HEK293 (cell line): ENCODE results near the gene DDX24.

Experiments used
- AEBP2 ChIP-seq: fragments of 450-650 bp; formaldehyde crosslinking; IDR thresholded peaks from 2 replicates; pipeline ENCODE4 v1.5.1; 2016; ENCODE audit warnings: missing biosample characterization, missing genetic modification characterization, borderline replicate concordance
- BCL11B ChIP-seq: fragments of 450-650 bp; formaldehyde crosslinking; IDR thresholded peaks from 2 replicates; pipeline ENCODE4 v1.5.1; 2016; ENCODE audit warnings: low read depth, missing biosample characterization, missing genetic modification characterization
- GLI4 ChIP-seq: fragments of 450-650 bp; formaldehyde crosslinking; IDR thresholded peaks from 2 replicates; pipeline ENCODE4 v1.5.1; 2016; ENCODE audit warnings: missing biosample characterization, missing genetic modification characterization
- HOXC10 ChIP-seq: sonication (generic); formaldehyde crosslinking; IDR thresholded peaks from 2 replicates; pipeline ENCODE4 v1.8.1; 2023; ENCODE audit warnings: mild to moderate bottlenecking, missing genetic modification reagents
- HOXD13 ChIP-seq: sonication (generic); formaldehyde crosslinking; IDR thresholded peaks from 2 replicates; pipeline ENCODE4 v1.8.0; 2022; ENCODE audit warnings: missing genetic modification reagents, borderline replicate concordance
- KLF17 ChIP-seq: fragments of 450-650 bp; formaldehyde crosslinking; IDR thresholded peaks from 2 replicates; pipeline ENCODE4 v1.5.1; 2016; ENCODE audit warnings: missing biosample characterization, missing genetic modification characterization
- MEIS1 ChIP-seq: sonication (generic); formaldehyde crosslinking; IDR thresholded peaks from 2 replicates; pipeline ENCODE4 v1.8.1; 2022; ENCODE audit warnings: missing genetic modification reagents, mild to moderate bottlenecking, borderline replicate concordance
- MZF1 ChIP-seq: fragments of 450-650 bp; formaldehyde crosslinking; IDR thresholded peaks from 2 replicates; pipeline ENCODE4 v1.5.1; 2017; ENCODE audit warnings: missing biosample characterization, missing genetic modification characterization, borderline replicate concordance
- SALL2 ChIP-seq: fragments of 450-650 bp; formaldehyde crosslinking; IDR thresholded peaks from 2 replicates; pipeline ENCODE4 v1.5.0; 2017; ENCODE audit warnings: missing biosample characterization, mild to moderate bottlenecking, missing genetic modification characterization, borderline replicate concordance
- SCRT2 ChIP-seq: fragments of 450-650 bp; formaldehyde crosslinking; IDR thresholded peaks from 2 replicates; pipeline ENCODE4 v1.5.1; 2016; ENCODE audit warnings: missing biosample characterization, missing genetic modification characterization
- YY2 ChIP-seq: fragments of 450-650 bp; formaldehyde crosslinking; IDR thresholded peaks from 2 replicates; pipeline ENCODE4 v1.5.1; 2016; ENCODE audit warnings: missing biosample characterization, missing genetic modification characterization
- ZBTB17 ChIP-seq: fragments of 450-650 bp; formaldehyde crosslinking; IDR thresholded peaks from 2 replicates; pipeline ENCODE4 v1.5.1; 2016; ENCODE audit warnings: missing biosample characterization, missing genetic modification characterization
- ZBTB26 ChIP-seq: fragments of 450-650 bp; formaldehyde crosslinking; optimal IDR thresholded peaks from 2 replicates; pipeline ENCODE3; 2016; ENCODE audit warnings: missing biosample characterization, mild to moderate bottlenecking, missing genetic modification characterization
- ZNF202 ChIP-seq: fragments of 450-650 bp; formaldehyde crosslinking; IDR thresholded peaks from 2 replicates; pipeline ENCODE4 v1.5.1; 2016; ENCODE audit warnings: missing biosample characterization, missing genetic modification characterization, borderline replicate concordance
- ZNF274 ChIP-seq, 2 experiments: fragments of 200-500 bp in 1 of 2; fragments of 450-650 bp in 1 of 2; sonication (Bioruptor generic) in 1 of 2; formaldehyde crosslinking in 1 of 2; IDR thresholded peaks; 2 replicates each; pipeline versions ENCODE4 v1.5.1 to v1.6.1; 2014 to 2016; ENCODE audit warnings: borderline replicate concordance in 1 of 2, inconsistent platforms in 1 of 2, low read length in 1 of 2, missing biosample characterization in 1 of 2, missing genetic modification characterization in 1 of 2
- ZNF280C ChIP-seq: fragments of 450-650 bp; formaldehyde crosslinking; IDR thresholded peaks from 2 replicates; pipeline ENCODE4 v1.5.1; 2016; ENCODE audit warnings: missing biosample characterization, missing genetic modification characterization
- ZNF280D ChIP-seq: fragments of 450-650 bp; formaldehyde crosslinking; IDR thresholded peaks from 2 replicates; pipeline ENCODE4 v1.5.1; 2016; ENCODE audit warnings: missing biosample characterization, missing genetic modification characterization
- ZNF416 ChIP-seq: fragments of 450-650 bp; formaldehyde crosslinking; IDR thresholded peaks from 2 replicates; pipeline ENCODE4 v1.5.1; 2016; ENCODE audit warnings: missing biosample characterization, missing genetic modification characterization
- ZNF501 ChIP-seq: fragments of 450-650 bp; formaldehyde crosslinking; IDR thresholded peaks from 2 replicates; pipeline ENCODE4 v1.5.1; 2016; ENCODE audit warnings: missing biosample characterization, missing genetic modification characterization
- ZNF530 ChIP-seq: fragments of 450-650 bp; formaldehyde crosslinking; IDR thresholded peaks from 2 replicates; pipeline ENCODE4 v1.5.1; 2016; ENCODE audit warnings: low read depth, missing biosample characterization, missing genetic modification characterization
- ZNF544 ChIP-seq: fragments of 450-650 bp; formaldehyde crosslinking; IDR thresholded peaks from 2 replicates; pipeline ENCODE4 v1.5.0; 2017; ENCODE audit warnings: missing biosample characterization, missing genetic modification characterization
- ZNF549 ChIP-seq: fragments of 450-650 bp; IDR thresholded peaks from 2 replicates; pipeline ENCODE4 v1.5.1; 2018; ENCODE audit warnings: missing biosample characterization, missing genetic modification characterization, mild to moderate bottlenecking, inconsistent platforms, moderate library complexity
- ZNF629 ChIP-seq: fragments of 450-650 bp; formaldehyde crosslinking; IDR thresholded peaks from 2 replicates; pipeline ENCODE4 v1.5.1; 2017; ENCODE audit warnings: missing biosample characterization, missing genetic modification characterization
- ZNF677 ChIP-seq: fragments of 450-650 bp; IDR thresholded peaks from 2 replicates; pipeline ENCODE4 v1.5.0; 2018; ENCODE audit warnings: missing biosample characterization, mild to moderate bottlenecking, missing genetic modification characterization, moderate library complexity
- ZNF701 ChIP-seq: fragments of 450-650 bp; formaldehyde crosslinking; IDR thresholded peaks from 2 replicates; pipeline ENCODE4 v1.5.1; 2016; ENCODE audit warnings: missing biosample characterization, missing genetic modification characterization
- ZNF707 ChIP-seq: fragments of 450-650 bp; formaldehyde crosslinking; IDR thresholded peaks from 2 replicates; pipeline ENCODE4 v1.5.1; 2016; ENCODE audit warnings: missing biosample characterization, missing genetic modification characterization
- ZNF747 ChIP-seq: fragments of 450-650 bp; formaldehyde crosslinking; IDR thresholded peaks from 2 replicates; pipeline ENCODE4 v1.5.1; 2016; ENCODE audit warnings: missing biosample characterization, missing genetic modification characterization
- ZNF776 ChIP-seq: fragments of 450-650 bp; formaldehyde crosslinking; IDR thresholded peaks from 2 replicates; pipeline ENCODE4 v1.5.0; 2017; ENCODE audit warnings: missing biosample characterization, missing genetic modification characterization, borderline replicate concordance
- ZSCAN30 ChIP-seq: fragments of 450-650 bp; IDR thresholded peaks from 2 replicates; pipeline ENCODE4 v1.5.1; 2018; ENCODE audit warnings: missing biosample characterization, mild to moderate bottlenecking, missing genetic modification characterization, moderate library complexity
- ZSCAN4 ChIP-seq: fragments of 450-650 bp; formaldehyde crosslinking; IDR thresholded peaks from 2 replicates; pipeline ENCODE4 v1.5.1; 2017; ENCODE audit warnings: missing biosample characterization, missing genetic modification characterization

DDX24 gene

GRCh38 chr14:94066089-94066676 is 14.8 kb downstream of the DDX24 start (continued):
- TF ChIP-seq ZSCAN4 (tag by site-specific recombination) (peak; percentile 35; the same call in 1 of the 2 replicates), ZSCAN30 (0 out of 2 replicates have a peak, but pooled peaks have one; percentile 12), ZNF544 (tag by site-specific recombination) (peak; percentile 91), ZNF202 (tag by site-specific recombination) (no peak), HOXD13 (no peak), KLF17 (tag by site-specific recombination) (peak; percentile 99), MEIS1 (CRISPR knock-in tag) (no peak), MZF1 (tag by site-specific recombination) (0 out of 2 replicates have a peak, but pooled peaks have one; percentile 34), ZNF416 (tag by site-specific recombination) (no peak), ZNF501 (tag by site-specific recombination) (peak; percentile 66), ZNF707 (tag by site-specific recombination) (no peak; the same call in 1 of the 2 replicates), ZNF280C (no peak), ZNF530 (tag by site-specific recombination) (no peak), ZNF747 (no peak), ZNF274 (IDR thresholded peaks at IDR 0.05; ENCODE audit: low read length) (no peak), ZNF274 (tag by site-specific recombination; IDR thresholded peaks at IDR 0.05; ENCODE audit: borderline replicate concordance) (no peak), AEBP2 (tag by site-specific recombination) (no peak), ZNF629 (tag by site-specific recombination) (0 out of 2 replicates have a peak, but pooled peaks have one; percentile 13), SCRT2 (tag by site-specific recombination) (no peak), HOXC10 (CRISPR knock-in tag) (no peak), BCL11B (tag by site-specific recombination) (no peak), ZNF677 (no peak), SALL2 (tag by site-specific recombination) (no peak), ZBTB26 (tag by site-specific recombination) (no peak), GLI4 (tag by site-specific recombination) (no peak), ZNF280D (no peak), ZNF549 (no peak), ZNF701 (tag by site-specific recombination) (no peak), YY2 (tag by site-specific recombination) (peak; percentile 73), ZNF776 (tag by site-specific recombination) (no peak), ZBTB17 (tag by site-specific recombination) (peak; percentile 42; the same call in 1 of the 2 replicates)
